Measurements from ENCODE around the gene TSPAN9. TPM values are rescaled to one million over a fixed set of nuclear protein-coding genes. Genes with fewer than 3 reads are reported as not detected.

TSPAN9 gene
- polyA plus RNA-seq, 3 donors: 0.15 to 0.34 (median 0.25) TPM

GRCh38 chr12:3216097-3216496 is 138.9 kb downstream of the TSPAN9 start:
- H3K27me3 Mint-ChIP-seq (ENCODE audit: low read depth in 3 of 3): peaks cover 3 to 22% (median 6%) of the 10 kb centered on the region in 3 donors
- no peak for DNase-seq
- Histone ChIP-seq H3K36me3 (replicated peaks in 1 of 2; ENCODE audit: control insufficient read depth in 1 of 2, insufficient read depth in 2 of 2, low read length in 2 of 2) (no peaks in the 10 kb centered on the region), H3K4me3 (replicated peaks in 1 of 3; ENCODE audit: low read depth in 2 of 3, low read length in 3 of 3) (no peak overlapping the region), H3K27me3 (ENCODE audit: control insufficient read depth in 2 of 2, insufficient read depth in 2 of 2, low read length in 2 of 2) (no peaks in the 10 kb centered on the region), H3K9me3 (replicated peaks in 1 of 2; ENCODE audit: control insufficient read depth in 1 of 2, insufficient read depth in 1 of 2, low read length in 2 of 2) (no peaks in the 10 kb centered on the region), H3K4me2 (replicated peaks; ENCODE audit: extremely low read depth, low read length, poor library complexity, severe bottlenecking) (no peak overlapping the region), H2AFZ (ENCODE audit: insufficient read depth, low read depth, low read length, poor library complexity, severe bottlenecking) (no peak overlapping the region), H3K27ac (ENCODE audit: low read depth in 1 of 2, low read length in 2 of 2) (no peak overlapping the region), H4K20me1 (ENCODE audit: insufficient read depth, low read length) (no peaks in the 10 kb centered on the region), H3K4me1 (ENCODE audit: control insufficient read depth in 1 of 2, insufficient read depth in 2 of 2, low read length in 2 of 2) (no peaks in the 10 kb centered on the region), H3K9ac (ENCODE audit: insufficient read depth, low read length, poor library complexity, severe bottlenecking) (no peak overlapping the region), H3K79me2 (ENCODE audit: insufficient read depth, low read length) (no peaks in the 10 kb centered on the region)
- H3K4me3 Mint-ChIP-seq: no peak overlapping the region
- intact Hi-C loops (cut with micrococcal nuclease): no loop called here
- no CpG with 5 or more reads among the region's 5 CpGs for WGBS (ENCODE audit: insufficient coverage)
- no peaks in the 10 kb centered on the region for H3K9me3 Mint-ChIP-seq
- no peaks in the 10 kb centered on the region for H3K36me3 Mint-ChIP-seq
- no peak overlapping the region for H3K27ac Mint-ChIP-seq
- TF ChIP-seq CTCF (IDR thresholded peaks at IDR 0.05): no peak
- peaks cover 15% of the 10 kb centered on the region for H3K4me1 Mint-ChIP-seq

- no peaks in the 10 kb centered on the region for H3K9me3 Mint-ChIP-seq
- no peaks in the 10 kb centered on the region for H3K27me3 ChIP-seq (ENCODE audit: control insufficient read depth in 2 of 2, insufficient read depth in 2 of 2, low read length in 2 of 2)
- no peak overlapping the region for H3K4me3 ChIP-seq (replicated peaks in 1 of 3; ENCODE audit: low read depth in 2 of 3, low read length in 3 of 3)
- H3K27ac Mint-ChIP-seq: no peak overlapping the region
- H3K4me2 ChIP-seq (replicated peaks; ENCODE audit: extremely low read depth, low read length, poor library complexity, severe bottlenecking): no peak overlapping the region
- H3K27me3 Mint-ChIP-seq (ENCODE audit: low read depth in 3 of 3): peaks cover 3 to 20% (median 6%) of the 10 kb centered on the region in 3 donors
- no peak overlapping the region for H3K9ac ChIP-seq (ENCODE audit: insufficient read depth, low read length, poor library complexity, severe bottlenecking)
- H2AFZ ChIP-seq (ENCODE audit: insufficient read depth, low read depth, low read length, poor library complexity, severe bottlenecking): no peak overlapping the region
- no peak for DNase-seq
- no peak for TF ChIP-seq CTCF (IDR thresholded peaks at IDR 0.05)
- intact Hi-C loops (cut with micrococcal nuclease): no loop called here
- H3K79me2 ChIP-seq (ENCODE audit: insufficient read depth, low read length): no peaks in the 10 kb centered on the region
- H3K4me3 Mint-ChIP-seq: no peak overlapping the region
- WGBS (ENCODE audit: insufficient coverage): 94% methylated on average over 7 of the region's 12 CpGs
- H3K36me3 ChIP-seq (replicated peaks in 1 of 2; ENCODE audit: control insufficient read depth in 1 of 2, insufficient read depth in 2 of 2, low read length in 2 of 2): no peaks in the 10 kb centered on the region
- no peaks in the 10 kb centered on the region for H3K4me1 ChIP-seq (ENCODE audit: control insufficient read depth in 1 of 2, insufficient read depth in 2 of 2, low read length in 2 of 2)
- no peaks in the 10 kb centered on the region for H3K9me3 ChIP-seq (replicated peaks in 1 of 2; ENCODE audit: control insufficient read depth in 1 of 2, insufficient read depth in 1 of 2, low read length in 2 of 2)
- peaks cover 15% of the 10 kb centered on the region for H3K4me1 Mint-ChIP-seq
- no peaks in the 10 kb centered on the region for H3K36me3 Mint-ChIP-seq
- no peak overlapping the region for H3K27ac ChIP-seq (ENCODE audit: low read depth in 1 of 2, low read length in 2 of 2)
- H4K20me1 ChIP-seq (ENCODE audit: insufficient read depth, low read length): no peaks in the 10 kb centered on the region
Measured at GRCh38 chr12:3216726-3217682, 139.8 kb downstream of the TSPAN9 start.
